ENCODE measurements around the gene RTP5.

DNA sequence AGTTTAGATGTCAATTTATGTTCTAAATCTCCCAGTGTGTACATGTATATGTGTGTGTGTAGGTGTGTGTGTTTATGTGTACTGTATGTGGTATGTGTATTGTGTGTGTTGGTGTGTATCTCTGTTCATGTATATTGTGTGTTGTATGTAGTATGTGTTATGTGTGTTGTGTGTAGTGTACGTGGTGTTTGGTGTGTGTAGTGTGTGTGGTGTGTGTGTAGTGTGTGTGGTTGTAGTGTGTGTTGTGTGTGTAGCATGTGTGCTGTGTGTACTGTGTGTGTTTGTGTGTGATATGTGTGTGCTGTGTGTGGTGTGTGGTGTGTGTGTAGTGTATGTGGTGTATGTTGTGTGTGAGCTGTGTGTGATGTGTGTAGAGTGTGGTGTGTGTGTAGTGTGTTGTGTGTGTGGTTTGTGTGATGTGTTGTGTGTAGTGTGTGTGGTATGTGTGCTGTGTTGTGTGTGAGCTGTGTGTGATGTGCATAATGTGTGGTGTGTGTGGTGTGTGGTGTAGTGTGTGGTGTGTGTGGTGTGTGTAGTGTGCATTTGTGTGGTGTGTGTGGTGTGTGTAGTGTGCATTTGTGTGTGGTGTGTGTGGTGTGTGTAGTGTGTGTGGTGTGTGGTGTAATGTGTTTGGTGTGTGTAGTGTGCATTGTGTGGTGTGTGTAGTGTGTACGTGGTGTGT, 5.2 kb upstream of the RTP5 start:
- TF ChIP-seq POLR2AphosphoS5 (IDR thresholded peaks at IDR 0.05) (no peak), CTCF (IDR thresholded peaks at IDR 0.05) (no peak), POLR2A (IDR thresholded peaks at IDR 0.05) (no peak)

All from breast epithelium (tissue), 3 donors.